Colonic mucosa (tissue), 4 donors: Measurements from ENCODE around the gene SLC15A2. TPM values are rescaled to one million over a fixed set of nuclear protein-coding genes. Genes with fewer than 3 reads are reported as not detected.

Source experiments
- DNase-seq: peaks from one replicate; pipeline ENCODE4 v3.0.0-alpha.2; 2020
- H3K27ac ChIP-seq: fragments of 200-600 bp; one replicate; pipeline ENCODE4 v1.8.0; 2021
- H3K27me3 ChIP-seq: fragments of 200-600 bp; one replicate; pipeline ENCODE4 v1.8.0; 2021
- H3K36me3 ChIP-seq: fragments of 200-600 bp; one replicate; pipeline ENCODE4 v1.8.0; 2021
- H3K4me1 ChIP-seq: fragments of 200-600 bp; one replicate; pipeline ENCODE4 v1.8.0; 2021; ENCODE audit warnings: mild to moderate bottlenecking
- H3K4me3 ChIP-seq: fragments of 200-600 bp; one replicate; pipeline ENCODE4 v1.8.0; 2021
- H3K9ac ChIP-seq, 2 donors: one replicate each; pipeline ENCODE4 v1.7.0; 2013; ENCODE audit warnings: control low read depth in 2 of 2, low read depth in 2 of 2, low read length in 2 of 2
- H3K9me3 ChIP-seq: fragments of 200-600 bp; one replicate; pipeline ENCODE4 v1.8.0; 2021
- CTCF ChIP-seq: fragments of 200-600 bp; IDR thresholded peaks from one replicate; pipeline ENCODE4 v1.8.0; 2022; ENCODE audit warnings: antibody characterized with exemption, mild to moderate bottlenecking
- intact Hi-C: fragments of 100-400 bp; cut with DNase I; formaldehyde crosslinking; loops from one replicate; pipeline ENCODE4 v1.14.1; 2022
- total RNA-seq, 2 donors: library from RNA; stranded (reverse); fragmentation: NEBNext Ultra II Directional in 1 of 2; extraction: Animal tissue kit (Norgen Biotek cat#: 25700) in 1 of 2; gene quantifications; one replicate each; pipeline ENCODE4 v1.2.1, GENCODE V29; 2021
- donor health status: healthy.
- donor health status: DM: no; HTN: no; CAD: no.
- donor health status: DM: no; HTN: no; CAD: no.

The SLC15A2 gene
- total RNA-seq, 2 donors from 2014 or later, result 1.4 to 3.1 TPM

DNA sequence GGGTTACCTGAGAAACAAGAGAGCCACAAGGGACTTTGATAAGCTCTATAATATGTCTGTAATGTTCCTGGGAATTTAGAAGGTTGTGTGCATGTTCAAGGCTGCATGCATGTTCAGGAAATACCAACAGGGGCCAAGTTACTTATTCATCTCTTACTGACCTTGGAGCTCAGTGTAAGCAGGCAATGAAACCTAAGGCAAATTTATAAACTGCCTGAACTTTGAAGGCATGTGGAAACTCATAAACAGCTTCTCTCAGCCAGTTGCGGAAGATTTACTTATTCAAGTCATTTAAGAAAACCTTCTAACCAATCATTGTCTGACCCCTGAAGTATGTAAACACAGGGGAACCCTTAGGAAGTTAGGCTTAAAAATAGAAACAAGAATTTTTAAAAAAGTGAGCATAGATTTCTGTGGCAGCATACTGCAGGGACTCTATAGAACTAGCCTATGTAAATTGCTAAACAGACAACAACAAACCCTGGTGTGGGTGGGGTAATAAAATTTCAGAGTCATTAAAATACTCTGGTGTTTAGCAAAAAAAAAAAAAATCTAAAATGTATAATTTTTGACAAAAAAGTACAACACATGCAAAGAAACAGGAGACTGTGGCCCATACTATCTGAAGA, 57.2 kb downstream of the SLC15A2 start:
- TF ChIP-seq CTCF, result no peak
- H3K36me3 ChIP-seq, result no peaks in the 10 kb centered on the region
- no peaks in the 10 kb centered on the region for H3K4me1 ChIP-seq
- H3K9ac ChIP-seq, result no peak overlapping the region
- intact Hi-C loops, result no loop called here
- H3K4me3 ChIP-seq, result no peak overlapping the region
- H3K27me3 ChIP-seq, result no peaks in the 10 kb centered on the region
- no peak overlapping the region for H3K27ac ChIP-seq
- no peak for DNase-seq
- no peaks in the 10 kb centered on the region for H3K9me3 ChIP-seq

DNA sequence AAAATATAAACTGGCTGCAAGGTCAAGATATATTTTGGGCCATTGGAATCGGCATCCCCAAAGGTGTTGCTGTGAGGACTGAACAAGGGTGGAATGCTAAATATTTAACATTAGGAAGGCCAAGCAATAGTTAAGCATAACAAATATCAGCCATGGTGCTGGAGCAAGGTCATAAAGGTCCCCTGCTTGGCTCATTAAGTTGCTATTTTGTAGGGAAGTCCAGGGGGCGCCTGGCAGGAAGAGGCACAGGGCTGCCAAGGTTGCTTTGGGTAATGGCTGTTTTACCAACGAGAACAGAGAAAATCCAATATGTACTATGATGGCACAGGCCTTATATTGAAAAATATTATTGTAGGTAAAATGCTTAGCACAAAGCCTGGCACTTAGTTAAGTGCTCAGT, 62.2 kb downstream of the SLC15A2 start:
- DNase-seq, result no peak
- Histone ChIP-seq H3K4me3 (no peak overlapping the region), H3K4me1 (no peaks in the 10 kb centered on the region), H3K9me3 (no peaks in the 10 kb centered on the region), H3K9ac (no peak overlapping the region), H3K27ac (no peak overlapping the region), H3K27me3 (no peaks in the 10 kb centered on the region), H3K36me3 (no peaks in the 10 kb centered on the region)
- TF ChIP-seq CTCF, result no peak
- intact Hi-C loops, result no loop called here

DNA sequence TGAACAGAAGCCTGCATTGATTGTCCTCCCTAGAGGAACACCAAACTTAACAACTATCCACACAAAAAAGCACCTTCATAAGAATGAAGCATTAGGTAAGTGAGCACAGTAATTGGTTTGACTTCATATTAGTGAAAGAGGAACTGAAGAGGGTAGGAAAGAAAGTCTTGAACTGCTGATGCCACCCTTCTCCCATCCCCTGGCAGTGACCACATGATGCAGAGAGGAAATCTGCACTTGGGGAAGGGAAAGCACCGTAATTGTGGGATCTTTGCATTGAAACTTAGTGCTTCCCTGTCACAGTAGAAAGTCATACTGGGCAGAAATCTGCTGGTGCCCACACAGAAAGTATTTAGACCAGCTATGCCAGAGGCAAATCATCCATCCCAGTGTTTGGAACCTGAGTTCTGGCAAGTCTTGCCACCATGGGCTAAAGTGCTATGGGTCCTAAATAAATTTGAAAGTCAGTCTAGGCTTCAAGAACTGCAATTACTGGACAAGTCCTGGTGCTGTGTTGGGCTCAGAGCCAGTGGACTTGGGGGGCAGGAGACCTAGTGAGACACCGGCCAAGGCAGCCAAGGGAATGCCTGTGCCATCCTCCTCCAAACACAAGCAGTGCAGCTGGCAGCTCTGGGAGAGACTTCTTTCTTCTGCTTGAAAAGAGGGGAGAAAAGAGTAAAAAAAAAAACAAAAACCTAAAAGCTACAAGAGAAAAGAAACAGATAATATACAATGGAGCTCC, 63.6 kb downstream of the SLC15A2 start:
- TF ChIP-seq CTCF, result no peak
- Histone ChIP-seq H3K27me3 (no peaks in the 10 kb centered on the region), H3K4me3 (no peak overlapping the region), H3K9me3 (no peaks in the 10 kb centered on the region), H3K36me3 (no peaks in the 10 kb centered on the region), H3K9ac (no peak overlapping the region), H3K27ac (no peak overlapping the region), H3K4me1 (no peaks in the 10 kb centered on the region)
- no peak for DNase-seq
- intact Hi-C loops, result no loop called here

- no peaks in the 10 kb centered on the region for H3K36me3 ChIP-seq
- intact Hi-C loops, result no loop called here
- no peak overlapping the region for H3K9ac ChIP-seq
- H3K9me3 ChIP-seq, result no peaks in the 10 kb centered on the region
- H3K4me3 ChIP-seq, result no peak overlapping the region
- H3K27ac ChIP-seq, result no peak overlapping the region
- DNase-seq, result no peak
- H3K27me3 ChIP-seq, result no peaks in the 10 kb centered on the region
- H3K4me1 ChIP-seq, result no peaks in the 10 kb centered on the region
- TF ChIP-seq CTCF, result no peak
These were observed 64.6 kb downstream of the SLC15A2 start for GRCh38 chr3:121958801-121959200.

- intact Hi-C loops, result no loop called here
- no peak for DNase-seq
- Histone ChIP-seq H3K9ac (no peak overlapping the region), H3K9me3 (no peaks in the 10 kb centered on the region), H3K27ac (no peak overlapping the region), H3K36me3 (no peaks in the 10 kb centered on the region), H3K4me3 (no peak overlapping the region), H3K27me3 (no peaks in the 10 kb centered on the region), H3K4me1 (no peaks in the 10 kb centered on the region)
- no peak for TF ChIP-seq CTCF
These were observed 67.1 kb downstream of the SLC15A2 start for GRCh38 chr3:121961283-121961682.
